Testis (tissue), 2 donors: ENCODE measurements around the gene ZNF674.

Source experiments
- CTCF ChIP-seq, 3 experiments: fragments of 450-650 bp in 2 of 3; fragments of 200-600 bp in 1 of 3; sonication (generic) in 1 of 3; IDR thresholded peaks; one replicate each; pipeline ENCODE4 v1.5.1; 2016 to 2019; ENCODE audit warnings: antibody characterized with exemption in 3 of 3, mild to moderate bottlenecking in 2 of 3, moderate library complexity in 1 of 3
- POLR2A ChIP-seq: fragments of 450-650 bp; IDR thresholded peaks from one replicate; pipeline ENCODE4 v1.6.1; 2017; ENCODE audit warnings: antibody characterized with exemption, mild to moderate bottlenecking, moderate library complexity

DNA sequence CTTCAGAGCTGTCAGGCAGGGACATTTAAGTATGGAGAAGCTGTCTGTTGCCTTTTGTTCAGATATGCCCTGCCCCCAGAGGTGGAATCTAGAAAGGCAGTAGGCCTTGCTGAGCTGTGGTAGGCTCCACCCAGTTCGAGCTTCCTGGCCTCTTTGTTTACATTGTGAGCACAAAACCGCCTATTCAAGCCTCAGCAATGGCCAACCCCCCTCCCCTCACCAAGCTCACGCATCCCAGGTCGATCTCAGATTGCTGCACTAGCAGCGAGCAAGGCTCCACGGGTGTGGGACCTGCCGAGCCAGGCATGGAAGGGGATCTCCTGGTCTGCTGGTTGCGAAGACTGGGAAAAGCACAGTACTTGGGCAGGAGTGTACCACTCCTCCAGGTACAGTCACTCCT, 59.3 kb downstream of the ZNF674 start:
- TF ChIP-seq CTCF (IDR thresholded peaks at IDR 0.05) = no peak
- TF ChIP-seq POLR2A = no peak
